Kidney epithelial cell (primary cell): ENCODE measurements around the gene PDK4. TPM values are rescaled to one million over a fixed set of nuclear protein-coding genes. Genes with fewer than 3 reads are reported as not detected.

Source experiments
- DNase-seq: peaks from one replicate; pipeline ENCODE4 v3.0.0-alpha.2; 2010; ENCODE audit warnings: low read depth
- H3K27me3 ChIP-seq: 2 replicates; pipeline ENCODE4 v1.6.0; 2011; ENCODE audit warnings: low read length; ENCODE audit not compliant: control insufficient read depth, insufficient read depth
- H3K36me3 ChIP-seq: 2 replicates; pipeline ENCODE4 v1.5.1; 2011; ENCODE audit warnings: low read length; ENCODE audit not compliant: control insufficient read depth, insufficient read depth
- H3K4me3 ChIP-seq: 2 replicates; pipeline ENCODE4 v1.5.1; 2011; ENCODE audit warnings: low read depth, mild to moderate bottlenecking, control low read depth, low read length
- total RNA-seq: library from RNA; depleted of rRNA; stranded (reverse); fragments of >200 nt; gene quantifications from 2 replicates; pipeline ENCODE4 v1.2.3, GENCODE V29; 2015
- TF ChIP-seq, protein P1 (sequence below): IDR thresholded peaks from 2 replicates; pipeline ENCODE4 v1.5.1; 2011; ENCODE audit warnings: mild to moderate bottlenecking, moderate library complexity, low read length, control low read depth, inconsistent platforms; ENCODE audit not compliant: insufficient read depth, poor library complexity, severe bottlenecking

The PDK4 gene
- total RNA-seq, 1 donor from 2014 or later, result 0.42 TPM

DNA sequence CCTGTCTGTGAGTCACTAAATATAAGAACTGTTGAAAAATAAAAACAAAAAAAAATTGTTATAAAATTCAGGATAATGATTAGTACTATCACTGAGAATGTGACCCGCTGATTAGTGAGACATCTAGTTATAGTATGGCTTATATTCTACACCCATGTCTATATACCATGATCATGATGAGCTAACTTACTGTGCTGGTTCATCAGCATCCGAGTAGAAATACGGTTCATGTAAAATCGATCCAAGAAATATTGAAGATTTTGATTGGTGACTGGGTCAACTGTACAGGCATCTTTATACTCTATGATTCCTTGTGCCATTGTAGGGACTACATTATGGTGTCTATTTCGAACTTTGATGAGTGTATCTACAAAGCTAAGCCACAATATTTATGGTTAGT is 3.7 kb downstream of the PDK4 start:
- TF ChIP-seq, protein P1, sequence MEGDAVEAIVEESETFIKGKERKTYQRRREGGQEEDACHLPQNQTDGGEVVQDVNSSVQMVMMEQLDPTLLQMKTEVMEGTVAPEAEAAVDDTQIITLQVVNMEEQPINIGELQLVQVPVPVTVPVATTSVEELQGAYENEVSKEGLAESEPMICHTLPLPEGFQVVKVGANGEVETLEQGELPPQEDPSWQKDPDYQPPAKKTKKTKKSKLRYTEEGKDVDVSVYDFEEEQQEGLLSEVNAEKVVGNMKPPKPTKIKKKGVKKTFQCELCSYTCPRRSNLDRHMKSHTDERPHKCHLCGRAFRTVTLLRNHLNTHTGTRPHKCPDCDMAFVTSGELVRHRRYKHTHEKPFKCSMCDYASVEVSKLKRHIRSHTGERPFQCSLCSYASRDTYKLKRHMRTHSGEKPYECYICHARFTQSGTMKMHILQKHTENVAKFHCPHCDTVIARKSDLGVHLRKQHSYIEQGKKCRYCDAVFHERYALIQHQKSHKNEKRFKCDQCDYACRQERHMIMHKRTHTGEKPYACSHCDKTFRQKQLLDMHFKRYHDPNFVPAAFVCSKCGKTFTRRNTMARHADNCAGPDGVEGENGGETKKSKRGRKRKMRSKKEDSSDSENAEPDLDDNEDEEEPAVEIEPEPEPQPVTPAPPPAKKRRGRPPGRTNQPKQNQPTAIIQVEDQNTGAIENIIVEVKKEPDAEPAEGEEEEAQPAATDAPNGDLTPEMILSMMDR, result no peak
- no peaks in the 10 kb centered on the region for H3K36me3 ChIP-seq
- no peak for DNase-seq
- no peak overlapping the region for H3K4me3 ChIP-seq
- H3K27me3 ChIP-seq, result no peaks in the 10 kb centered on the region

- TF ChIP-seq, protein P1, result no peak
- no peaks in the 10 kb centered on the region for H3K36me3 ChIP-seq
- no peak for DNase-seq
- no peaks in the 10 kb centered on the region for H3K27me3 ChIP-seq
- no peak overlapping the region for H3K4me3 ChIP-seq
Measured at GRCh38 chr7:95590387-95591248, 5.7 kb downstream of the PDK4 start.

GRCh38 chr7:95589766-95590165 is 6.5 kb downstream of the PDK4 start:
- no peak for DNase-seq
- H3K36me3 ChIP-seq, result no peaks in the 10 kb centered on the region
- no peaks in the 10 kb centered on the region for H3K27me3 ChIP-seq
- no peak overlapping the region for H3K4me3 ChIP-seq
- TF ChIP-seq, protein P1, result no peak

DNA sequence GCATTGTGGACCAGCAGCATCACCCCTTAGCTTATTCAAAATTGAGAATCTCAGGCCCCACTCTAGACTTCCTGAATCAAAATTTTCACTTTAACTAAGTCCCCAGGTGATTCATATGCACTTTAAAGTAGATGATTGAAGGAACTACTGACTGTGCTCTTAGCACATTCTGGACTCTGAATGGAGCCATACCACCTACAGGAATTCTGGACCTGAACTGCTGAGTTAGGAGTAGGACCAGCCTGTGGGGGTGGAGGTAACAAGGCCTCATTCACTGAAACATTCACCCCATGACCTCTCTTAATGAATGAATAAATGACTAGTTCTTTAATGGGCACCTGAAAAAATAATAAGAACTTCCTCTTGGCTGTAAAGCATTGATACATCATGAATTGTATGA is 7.3 kb downstream of the PDK4 start:
- Histone ChIP-seq H3K4me3 (no peak overlapping the region), H3K27me3 (no peaks in the 10 kb centered on the region), H3K36me3 (no peaks in the 10 kb centered on the region)
- no peak for DNase-seq
- TF ChIP-seq, protein P1, result no peak

DNA sequence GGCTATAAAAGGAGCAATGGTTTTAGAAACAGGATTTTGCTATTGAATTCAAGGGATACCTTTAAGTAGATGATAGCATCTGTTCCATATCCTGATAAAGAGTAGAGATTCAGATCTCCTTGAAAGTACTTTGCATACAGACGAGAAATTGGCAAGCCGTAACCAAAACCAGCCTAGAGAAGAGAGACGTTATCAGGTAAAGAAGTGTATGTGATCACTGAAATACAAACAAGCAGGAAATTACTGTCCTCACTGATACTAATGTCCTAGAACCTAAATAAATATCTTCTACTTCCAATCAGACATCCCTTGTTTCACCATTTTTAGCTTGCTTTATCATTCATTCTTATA is 9.4 kb downstream of the PDK4 start:
- TF ChIP-seq, protein P1, result no peak
- Histone ChIP-seq H3K36me3 (no peaks in the 10 kb centered on the region), H3K4me3 (no peak overlapping the region), H3K27me3 (no peaks in the 10 kb centered on the region)
- no peak for DNase-seq

- no peak for DNase-seq
- Histone ChIP-seq H3K27me3 (no peaks in the 10 kb centered on the region), H3K4me3 (no peak overlapping the region), H3K36me3 (no peaks in the 10 kb centered on the region)
- TF ChIP-seq, protein P1, result no peak
Measured at GRCh38 chr7:95585426-95585789, 10.9 kb downstream of the PDK4 start.
